ENCODE data around the gene COL4A5. TPM values are rescaled to one million over a fixed set of nuclear protein-coding genes. Genes with fewer than 3 reads are reported as not detected.
A peak's percentile ranks its signal among the peaks of the same experiment; 100 is the strongest.
"Not testable (repeated sequence)": the region's sequence is repeated elsewhere in the genome, so short reads cannot be mapped to it uniquely, and the experiment has no call there.

The COL4A5 gene
- polyA plus RNA-seq, 1 experiment, result 123 TPM

- CTCF ChIA-PET, result no interaction called here
Measured at GRCh38 chrX:108456971-108457477, 17.4 kb downstream of the COL4A5 start.

GRCh38 chrX:108464604-108465003 lies 25.0 kb downstream of the COL4A5 start:
- TF ChIP-seq, protein P1, sequence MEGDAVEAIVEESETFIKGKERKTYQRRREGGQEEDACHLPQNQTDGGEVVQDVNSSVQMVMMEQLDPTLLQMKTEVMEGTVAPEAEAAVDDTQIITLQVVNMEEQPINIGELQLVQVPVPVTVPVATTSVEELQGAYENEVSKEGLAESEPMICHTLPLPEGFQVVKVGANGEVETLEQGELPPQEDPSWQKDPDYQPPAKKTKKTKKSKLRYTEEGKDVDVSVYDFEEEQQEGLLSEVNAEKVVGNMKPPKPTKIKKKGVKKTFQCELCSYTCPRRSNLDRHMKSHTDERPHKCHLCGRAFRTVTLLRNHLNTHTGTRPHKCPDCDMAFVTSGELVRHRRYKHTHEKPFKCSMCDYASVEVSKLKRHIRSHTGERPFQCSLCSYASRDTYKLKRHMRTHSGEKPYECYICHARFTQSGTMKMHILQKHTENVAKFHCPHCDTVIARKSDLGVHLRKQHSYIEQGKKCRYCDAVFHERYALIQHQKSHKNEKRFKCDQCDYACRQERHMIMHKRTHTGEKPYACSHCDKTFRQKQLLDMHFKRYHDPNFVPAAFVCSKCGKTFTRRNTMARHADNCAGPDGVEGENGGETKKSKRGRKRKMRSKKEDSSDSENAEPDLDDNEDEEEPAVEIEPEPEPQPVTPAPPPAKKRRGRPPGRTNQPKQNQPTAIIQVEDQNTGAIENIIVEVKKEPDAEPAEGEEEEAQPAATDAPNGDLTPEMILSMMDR (IDR thresholded peaks at IDR 0.05; ENCODE audit: low read depth, low read length), result no peak
- ChIA-PET POLR2A (no interaction called here), CTCF (no interaction called here)
- no peaks in the 10 kb centered on the region for H3K27me3 ChIP-seq (ENCODE audit: control insufficient read depth, insufficient read depth, low read length)
- H3K4me3 ChIP-seq (ENCODE audit: low read depth, low read length), result no peak overlapping the region
- H3K9me3 ChIP-seq (ENCODE audit: control insufficient read depth, insufficient read depth, low read length), result no peaks in the 10 kb centered on the region
- no peak overlapping the region for H3K27ac ChIP-seq (ENCODE audit: low read depth, low read length)
- DNase-seq (ENCODE audit: low read depth, low spot score), result no peak

More at GRCh38 chrX:108456971-108457477, 17.4 kb downstream of the COL4A5 start:
- no peaks in the 10 kb centered on the region for H3K9me3 ChIP-seq (ENCODE audit: control insufficient read depth, insufficient read depth, low read length)
- H3K4me3 ChIP-seq (ENCODE audit: low read depth, low read length), result no peak overlapping the region
- POLR2A ChIA-PET, result no interaction called here
- DNase-seq (ENCODE audit: low read depth, low spot score), result no peak
- no peak overlapping the region for H3K27ac ChIP-seq (ENCODE audit: low read depth, low read length)
- TF ChIP-seq, protein P1 (IDR thresholded peaks at IDR 0.05; ENCODE audit: low read depth, low read length), result no peak
- no peaks in the 10 kb centered on the region for H3K27me3 ChIP-seq (ENCODE audit: control insufficient read depth, insufficient read depth, low read length)

GRCh38 chrX:108468486-108468885 lies 28.8 kb downstream of the COL4A5 start:
- H3K4me3 ChIP-seq (ENCODE audit: low read depth, low read length), result no peak overlapping the region
- POLR2A ChIA-PET, result interaction anchor here (0.7 kb wide), 1 partner anchor 53 kb away, joined by 3 read pairs; no protein-coding TSS in a partner anchor
- peak; percentile 34 for DNase-seq (ENCODE audit: low read depth, low spot score)
- CTCF ChIA-PET, result no interaction called here
- TF ChIP-seq, protein P1 (IDR thresholded peaks at IDR 0.05; ENCODE audit: low read depth, low read length), result no peak
- H3K27me3 ChIP-seq (ENCODE audit: control insufficient read depth, insufficient read depth, low read length), result no peaks in the 10 kb centered on the region
- no peak overlapping the region for H3K27ac ChIP-seq (ENCODE audit: low read depth, low read length)
- no peaks in the 10 kb centered on the region for H3K9me3 ChIP-seq (ENCODE audit: control insufficient read depth, insufficient read depth, low read length)

GRCh38 chrX:108473979-108474378 lies 34.3 kb downstream of the COL4A5 start:
- TF ChIP-seq, protein P1 (IDR thresholded peaks at IDR 0.05; ENCODE audit: low read depth, low read length), result no peak
- DNase-seq (ENCODE audit: low read depth, low spot score), result no peak
- ChIA-PET CTCF (no interaction called here), POLR2A (no interaction called here)
- H3K4me3 ChIP-seq (ENCODE audit: low read depth, low read length), result no peak overlapping the region
- no peak overlapping the region for H3K27ac ChIP-seq (ENCODE audit: low read depth, low read length)
- H3K27me3 ChIP-seq (ENCODE audit: control insufficient read depth, insufficient read depth, low read length), result no peaks in the 10 kb centered on the region
- no peaks in the 10 kb centered on the region for H3K9me3 ChIP-seq (ENCODE audit: control insufficient read depth, insufficient read depth, low read length)

DNA sequence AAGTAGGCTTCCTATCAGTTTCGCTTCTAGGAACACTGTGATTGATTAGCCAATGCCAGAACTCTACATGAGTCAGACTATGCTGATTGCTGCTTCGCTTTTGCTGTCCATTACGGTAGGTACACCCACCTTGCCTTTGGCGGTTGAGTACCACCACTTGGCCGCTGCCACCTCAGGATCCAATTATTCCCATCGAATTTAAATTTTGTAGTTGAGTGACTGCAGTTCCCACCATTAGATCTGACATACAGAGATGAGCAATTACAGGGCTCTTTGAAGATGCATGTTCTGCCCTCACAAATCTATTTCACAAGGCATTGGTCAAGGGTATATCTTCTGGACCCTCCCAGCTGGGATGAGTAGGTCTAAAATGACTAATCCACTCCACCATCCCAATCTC lies 41.9 kb downstream of the COL4A5 start:
- DNase-seq (ENCODE audit: low read depth, low spot score); H3K27me3 ChIP-seq (ENCODE audit: control insufficient read depth, insufficient read depth, low read length); H3K27ac ChIP-seq (ENCODE audit: low read depth, low read length); POLR2A ChIA-PET; H3K9me3 ChIP-seq (ENCODE audit: control insufficient read depth, insufficient read depth, low read length); H3K4me3 ChIP-seq (ENCODE audit: low read depth, low read length); CTCF ChIA-PET: not testable (repeated sequence)

GRCh38 chrX:108484251-108484650 lies 44.6 kb downstream of the COL4A5 start:
- H3K4me3 ChIP-seq (ENCODE audit: low read depth, low read length), result no peak overlapping the region
- DNase-seq (ENCODE audit: low read depth, low spot score), result no peak
- H3K9me3 ChIP-seq (ENCODE audit: control insufficient read depth, insufficient read depth, low read length), result no peaks in the 10 kb centered on the region
- ChIA-PET CTCF (no interaction called here), POLR2A (no interaction called here)
- H3K27ac ChIP-seq (ENCODE audit: low read depth, low read length), result no peak overlapping the region
- TF ChIP-seq, protein P1 (IDR thresholded peaks at IDR 0.05; ENCODE audit: low read depth, low read length), result no peak
- no peaks in the 10 kb centered on the region for H3K27me3 ChIP-seq (ENCODE audit: control insufficient read depth, insufficient read depth, low read length)
